Mesenchymal stem cell (in vitro differentiated cells and primary cell): Measurements from ENCODE around the gene PCDH19.

Experiments used
- DNase-seq: peaks from one replicate; pipeline ENCODE4 v3.0.0-alpha.2; 2013
- H2AFZ ChIP-seq: one replicate; pipeline ENCODE4 v1.6.1; 2013; ENCODE audit warnings: low read depth, mild to moderate bottlenecking, control low read depth, inconsistent platforms, low read length, moderate library complexity
- H2AK5ac ChIP-seq: 2 replicates; pipeline ENCODE4 v1.6.1; 2013; ENCODE audit warnings: low read length, moderate library complexity, mild to moderate bottlenecking, inconsistent platforms; ENCODE audit not compliant: severe bottlenecking
- H2BK120ac ChIP-seq: one replicate; pipeline ENCODE4 v1.6.1; 2013; ENCODE audit warnings: low read depth, mild to moderate bottlenecking, inconsistent platforms, low read length, moderate library complexity
- H2BK12ac ChIP-seq, 2 experiments: one replicate each; pipeline ENCODE4 v1.6.1; 2013; ENCODE audit warnings: inconsistent platforms in 2 of 2, low read length in 2 of 2, mild to moderate bottlenecking in 2 of 2, moderate library complexity in 2 of 2, control low read depth in 1 of 2
- H2BK15ac ChIP-seq: one replicate; pipeline ENCODE4 v1.6.1; 2013; ENCODE audit warnings: mild to moderate bottlenecking, low read depth, inconsistent platforms; ENCODE audit not compliant: poor library complexity, severe bottlenecking
- H2BK5ac ChIP-seq: 2 replicates; pipeline ENCODE4 v1.6.1; 2013; ENCODE audit warnings: low read depth, mild to moderate bottlenecking, low read length, control low read depth, inconsistent platforms; ENCODE audit not compliant: poor library complexity, severe bottlenecking
- H3K14ac ChIP-seq, 2 experiments: one replicate each; pipeline ENCODE4 v1.6.1; 2013; ENCODE audit warnings: inconsistent platforms in 2 of 2, low read length in 2 of 2, control low read depth in 1 of 2, mild to moderate bottlenecking in 1 of 2, moderate library complexity in 1 of 2
- H3K18ac ChIP-seq, 2 experiments: one replicate each; pipeline ENCODE4 v1.6.1; 2013; ENCODE audit warnings: inconsistent platforms in 2 of 2, low read length in 2 of 2, control low read depth in 1 of 2, low read depth in 1 of 2, mild to moderate bottlenecking in 1 of 2
- H3K23ac ChIP-seq, 2 experiments: one replicate each; pipeline ENCODE4 v1.6.1; 2013; ENCODE audit warnings: inconsistent platforms in 2 of 2, low read length in 2 of 2, mild to moderate bottlenecking in 2 of 2, moderate library complexity in 2 of 2, control low read depth in 1 of 2
- H3K27ac ChIP-seq: 2 replicates; pipeline ENCODE4 v1.5.1; 2013; ENCODE audit warnings: mild to moderate bottlenecking, moderate library complexity, low read length, control low read depth, inconsistent platforms; ENCODE audit not compliant: poor library complexity, severe bottlenecking
- H3K27me3 ChIP-seq, 2 experiments: 2 replicates each; pipeline versions ENCODE4 v1.6.1 to v1.7.0; 2013; ENCODE audit warnings: low read length in 2 of 2, mild to moderate bottlenecking in 2 of 2, moderate library complexity in 2 of 2, control low read depth in 1 of 2, inconsistent platforms in 1 of 2; ENCODE audit not compliant: control insufficient read depth in 1 of 2, insufficient read depth in 1 of 2
- H3K36me3 ChIP-seq, 2 experiments: 2 replicates each; pipeline versions ENCODE4 v1.6.1 to v1.7.0; 2013; ENCODE audit warnings: low read length in 2 of 2, control low read depth in 1 of 2, inconsistent platforms in 1 of 2, low read depth in 1 of 2, mild to moderate bottlenecking in 1 of 2; ENCODE audit not compliant: insufficient read depth in 2 of 2, control insufficient read depth in 1 of 2
- H3K4ac ChIP-seq, 2 experiments: one replicate each; pipeline ENCODE4 v1.6.1; 2013; ENCODE audit warnings: inconsistent platforms in 2 of 2, low read length in 2 of 2, mild to moderate bottlenecking in 2 of 2, moderate library complexity in 2 of 2, control low read depth in 1 of 2, low read depth in 1 of 2
- H3K4me1 ChIP-seq: 2 replicates; pipeline ENCODE4 v1.6.1; 2013; ENCODE audit warnings: low read depth, low read length, control low read depth; ENCODE audit not compliant: control insufficient read depth, insufficient read depth
- H3K4me2 ChIP-seq: 2 replicates; pipeline ENCODE4 v1.6.1; 2013; ENCODE audit warnings: low read length, mild to moderate bottlenecking, inconsistent platforms; ENCODE audit not compliant: poor library complexity, severe bottlenecking
- H3K4me3 ChIP-seq, 2 experiments: 2 replicates each; pipeline versions ENCODE4 v1.5.1 to v1.7.0; 2013; ENCODE audit warnings: low read length in 2 of 2, mild to moderate bottlenecking in 2 of 2, control low read depth in 1 of 2, low read depth in 1 of 2; ENCODE audit not compliant: insufficient read depth in 1 of 2
- H3K79me1 ChIP-seq: replicated peaks from 2 replicates; pipeline ENCODE4 v1.6.1; 2013; ENCODE audit warnings: mild to moderate bottlenecking, control low read depth, low read length, inconsistent platforms; ENCODE audit not compliant: poor library complexity, severe bottlenecking
- H3K9ac ChIP-seq: 2 replicates; pipeline ENCODE4 v1.7.0; 2013; ENCODE audit warnings: mild to moderate bottlenecking, low read length, moderate library complexity
- H3K9me3 ChIP-seq: 2 replicates; pipeline ENCODE4 v1.7.0; 2013; ENCODE audit warnings: mild to moderate bottlenecking, low read length; ENCODE audit not compliant: control insufficient read depth
- H4K8ac ChIP-seq: one replicate; pipeline ENCODE4 v1.6.1; 2013; ENCODE audit warnings: inconsistent platforms, mild to moderate bottlenecking, low read length, moderate library complexity
- H4K91ac ChIP-seq: one replicate; pipeline ENCODE4 v1.6.1; 2013; ENCODE audit warnings: mild to moderate bottlenecking, low read length, inconsistent platforms
- WGBS: methylation state at CpG from one replicate; pipeline ENCODE4 v1.1.7; 2013; ENCODE audit warnings: mixed read lengths; 5-methylcytosine and 5-hydroxymethylcytosine counted together

Gene PCDH19

DNA sequence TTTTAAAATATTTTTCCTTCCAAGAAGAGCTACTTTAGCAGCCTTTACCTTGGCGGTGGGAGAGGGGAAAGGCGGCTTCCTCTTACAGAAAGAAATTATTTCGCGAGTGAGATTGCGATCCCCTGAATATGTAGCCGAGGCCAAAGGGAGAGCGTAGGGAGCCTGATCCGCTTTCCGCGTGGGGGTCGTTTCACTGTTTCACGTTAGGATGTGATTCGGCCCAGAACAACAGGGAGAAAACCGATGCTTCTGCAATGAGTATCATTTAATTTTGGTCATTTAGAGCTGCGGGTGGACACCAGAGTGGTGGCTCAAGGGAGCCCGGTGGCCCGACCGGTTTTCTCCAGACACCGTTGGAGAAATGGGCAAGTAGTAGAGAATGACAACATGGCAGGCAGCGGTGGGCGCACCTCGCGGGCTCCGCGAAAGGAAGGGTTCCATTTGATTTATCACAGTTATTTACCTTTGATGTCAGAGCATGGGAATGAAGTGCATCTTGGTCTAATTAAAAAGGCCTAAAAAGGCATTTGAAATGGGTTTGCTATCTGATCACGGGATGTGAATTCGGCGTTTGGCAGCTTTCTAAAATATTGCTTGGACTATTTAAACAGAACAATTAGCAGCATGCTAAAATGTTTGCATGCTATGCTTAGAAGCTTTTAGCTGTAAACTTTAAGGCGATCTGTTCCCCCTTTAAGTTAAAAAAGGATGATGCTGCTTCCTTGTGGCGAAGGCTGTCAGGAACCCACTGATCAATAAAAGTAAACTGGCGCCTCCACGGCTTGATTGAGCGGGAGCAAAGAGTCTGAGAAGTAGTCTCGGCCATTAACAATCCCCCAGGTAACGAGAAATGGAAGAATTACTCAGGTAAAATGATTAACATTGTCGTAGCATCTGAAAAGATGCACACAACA is 2.0 kb upstream of the PCDH19 start:
- H2AFZ ChIP-seq = no peak overlapping the region
- no peak overlapping the region for H2BK120ac ChIP-seq
- H3K14ac ChIP-seq = no peak overlapping the region
- peaks cover 5% of the 10 kb centered on the region for H3K9me3 ChIP-seq
- H3K27me3 ChIP-seq = peaks cover 52 to 74% of the 10 kb centered on the region in 2 experiments
- H3K79me1 ChIP-seq = no peaks in the 10 kb centered on the region
- no peak overlapping the region for H3K4ac ChIP-seq
- H3K23ac ChIP-seq = no peak overlapping the region
- no peak for DNase-seq
- H3K9ac ChIP-seq = no peak overlapping the region
- H3K4me2 ChIP-seq = no peak overlapping the region
- no peak overlapping the region for H2BK12ac ChIP-seq
- H4K91ac ChIP-seq = no peak overlapping the region
- no peaks in the 10 kb centered on the region for H3K36me3 ChIP-seq
- no peak overlapping the region for H2BK5ac ChIP-seq
- H3K27ac ChIP-seq = no peak overlapping the region
- H3K18ac ChIP-seq = no peak overlapping the region
- no peak overlapping the region for H2BK15ac ChIP-seq
- H2AK5ac ChIP-seq = no peak overlapping the region
- H4K8ac ChIP-seq = no peak overlapping the region
- H3K4me3 ChIP-seq = no peak overlapping the region
- H3K4me1 ChIP-seq = peaks cover 10% of the 10 kb centered on the region
- WGBS = 8% methylated on average over 30 of the region's 36 CpGs

DNA sequence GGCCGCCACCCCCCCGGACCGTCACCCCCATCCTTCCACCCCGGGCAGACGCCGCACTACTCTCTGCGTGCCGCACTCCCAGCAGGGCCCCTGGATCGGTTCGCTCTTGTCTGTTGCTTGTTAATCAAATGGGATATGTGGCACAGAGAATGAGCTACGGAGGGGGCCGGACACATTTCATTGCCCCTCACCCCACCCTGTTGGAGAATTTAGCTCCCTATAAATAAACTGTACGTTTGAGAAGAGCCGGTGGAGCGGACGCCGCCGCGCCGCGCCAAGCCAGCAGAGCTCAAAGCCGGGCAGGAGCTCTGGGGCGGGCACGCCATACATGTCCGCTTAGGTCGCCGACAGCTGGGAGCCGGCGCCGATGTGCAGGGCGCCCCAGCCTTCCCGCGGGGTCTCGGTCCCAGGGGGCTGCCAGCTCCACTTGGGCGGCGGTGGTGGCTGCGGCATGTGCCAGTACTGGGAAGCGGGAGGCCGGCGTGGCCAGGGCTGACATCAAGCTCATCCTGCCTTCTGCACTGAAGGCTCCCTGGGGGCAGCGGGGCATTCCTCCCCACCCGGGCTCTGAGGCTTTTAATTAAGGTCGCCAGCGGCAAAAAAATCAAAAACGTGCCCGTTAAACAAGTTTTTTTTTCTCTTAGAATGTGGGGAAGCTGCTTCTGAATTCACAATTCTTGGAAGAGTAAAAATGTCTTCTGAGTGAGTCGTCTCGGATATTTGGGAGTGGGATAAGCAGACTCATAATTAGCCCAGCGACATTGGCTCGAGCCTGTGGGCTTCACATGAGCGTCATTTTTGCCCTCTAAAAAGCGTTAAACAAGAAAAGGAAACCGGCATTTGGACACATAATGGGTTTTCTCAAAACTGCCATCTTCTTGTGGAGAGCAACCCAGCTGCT is 1.1 kb upstream of the PCDH19 start:
- H3K9ac ChIP-seq = no peak overlapping the region
- peaks cover 61 to 79% of the 10 kb centered on the region in 2 experiments for H3K27me3 ChIP-seq
- H2BK5ac ChIP-seq = no peak overlapping the region
- H3K18ac ChIP-seq = no peak overlapping the region
- no peak overlapping the region for H3K4ac ChIP-seq
- H3K4me2 ChIP-seq = peak overlapping the region; percentile 29
- H3K79me1 ChIP-seq = no peaks in the 10 kb centered on the region
- no peak overlapping the region for H2AFZ ChIP-seq
- 2% methylated on average over 41 of the region's 53 CpGs for WGBS
- no peak for DNase-seq
- H2BK12ac ChIP-seq = no peak overlapping the region
- peak overlapping the region in 1 of 2 experiments; percentile 55 for H3K4me3 ChIP-seq
- no peak overlapping the region for H2BK120ac ChIP-seq
- H3K23ac ChIP-seq = no peak overlapping the region
- H4K8ac ChIP-seq = no peak overlapping the region
- no peak overlapping the region for H3K27ac ChIP-seq
- H3K14ac ChIP-seq = no peak overlapping the region
- H3K36me3 ChIP-seq = no peaks in the 10 kb centered on the region
- H2BK15ac ChIP-seq = no peak overlapping the region
- H2AK5ac ChIP-seq = no peak overlapping the region
- H3K4me1 ChIP-seq = peaks cover 10% of the 10 kb centered on the region
- peaks cover 8% of the 10 kb centered on the region for H3K9me3 ChIP-seq
- no peak overlapping the region for H4K91ac ChIP-seq

DNA sequence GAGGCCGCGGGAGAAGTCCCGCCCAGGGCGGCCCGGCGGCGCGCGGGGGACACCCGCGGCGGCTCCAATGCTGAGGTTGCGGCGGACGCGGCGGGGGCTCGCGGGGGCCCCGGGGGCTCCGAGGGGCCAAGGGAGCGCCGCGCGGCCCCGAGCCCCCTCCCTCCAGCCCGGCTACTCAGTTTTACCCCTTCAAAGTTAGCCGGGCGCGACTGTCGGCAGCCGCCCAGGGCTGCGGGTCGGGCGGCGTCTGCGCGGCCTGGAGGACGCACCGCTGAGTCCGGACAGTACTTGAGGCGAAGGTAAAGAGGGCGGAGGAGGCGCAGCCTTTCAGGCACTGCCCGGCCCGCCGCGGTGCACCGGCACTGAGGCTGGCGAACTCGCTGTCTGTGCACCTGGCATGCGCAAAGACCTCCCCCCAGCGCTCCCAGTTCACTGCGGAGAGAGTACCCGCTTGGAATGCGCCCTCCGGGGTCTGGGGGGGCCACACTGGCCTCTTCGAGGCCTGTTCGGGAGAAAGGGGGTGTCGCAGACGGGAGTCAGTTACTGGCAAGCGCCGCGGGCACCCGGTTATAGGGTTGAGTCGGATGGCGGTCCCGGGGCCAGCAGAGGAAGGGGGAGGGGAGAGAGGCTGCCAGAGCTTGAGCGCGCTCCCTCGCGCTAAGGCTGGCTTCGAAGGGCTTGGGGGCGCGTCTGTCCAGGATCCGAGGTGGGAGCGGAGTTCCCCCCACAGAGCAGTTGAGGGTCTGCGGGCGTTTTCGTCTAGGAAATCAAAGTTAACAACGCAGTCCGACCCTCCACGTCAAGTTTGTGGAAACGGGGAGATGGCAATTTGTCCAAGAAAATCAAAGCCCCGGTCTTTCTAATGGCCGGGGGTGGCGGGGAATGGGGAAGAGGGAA is 1.1 kb downstream of the PCDH19 start:
- Histone ChIP-seq H3K36me3 (no peaks in the 10 kb centered on the region), H3K4ac (no peak overlapping the region), H3K9me3 (peaks cover 8% of the 10 kb centered on the region), H2BK15ac (no peak overlapping the region), H3K79me1 (no peaks in the 10 kb centered on the region), H2BK5ac (no peak overlapping the region), H2BK12ac (no peak overlapping the region), H3K27me3 (peaks cover 62 to 80% of the 10 kb centered on the region in 2 experiments), H3K9ac (no peak overlapping the region), H2AK5ac (no peak overlapping the region), H3K4me3 (no peak overlapping the region), H3K4me2 (peak overlapping the region; percentile 88), H3K14ac (no peak overlapping the region), H2AFZ (no peak overlapping the region), H3K4me1 (peaks cover 10% of the 10 kb centered on the region), H3K18ac (no peak overlapping the region), H4K91ac (no peak overlapping the region), H3K23ac (no peak overlapping the region), H3K27ac (no peak overlapping the region), H2BK120ac (no peak overlapping the region), H4K8ac (no peak overlapping the region)
- DNase-seq = no peak
- WGBS = under 1% methylated on average over 43 of the region's 87 CpGs
